Measurements from ENCODE around the gene CRIM1. TPM values are rescaled to one million over a fixed set of nuclear protein-coding genes. Genes with fewer than 3 reads are reported as not detected.

Gene CRIM1
- total RNA-seq, 2 experiments from 2014 or later, result 3.1 to 3.3 TPM

- CTCF ChIA-PET, result interaction anchor here (0.6 kb wide), 1 partner anchor 123 kb away, joined by 5 read pairs; no protein-coding TSS in a partner anchor
- Mint-ChIP-seq H3K36me3 (ENCODE audit: low read depth) (no peaks in the 10 kb centered on the region), H3K4me1 (ENCODE audit: low read depth) (no peaks in the 10 kb centered on the region), H3K9me3 (no peaks in the 10 kb centered on the region), H3K4me3 (no peak overlapping the region), H3K27me3 (ENCODE audit: low read depth) (no peaks in the 10 kb centered on the region), H3K27ac (no peak overlapping the region)
- DNase-seq, result no peak
- intact Hi-C loops (cut with micrococcal nuclease), result no loop called here
Measured at GRCh38 chr2:36423619-36424120, 68.1 kb downstream of the CRIM1 start.

GRCh38 chr2:36425608-36426355 is 70.2 kb downstream of the CRIM1 start:
- Mint-ChIP-seq H3K4me1 (ENCODE audit: low read depth) (no peaks in the 10 kb centered on the region), H3K27ac (no peak overlapping the region), H3K27me3 (ENCODE audit: low read depth) (no peaks in the 10 kb centered on the region), H3K4me3 (no peak overlapping the region), H3K36me3 (ENCODE audit: low read depth) (no peaks in the 10 kb centered on the region), H3K9me3 (no peaks in the 10 kb centered on the region)
- intact Hi-C loops (cut with micrococcal nuclease), result no loop called here
- CTCF ChIA-PET, result no interaction called here
- DNase-seq, result no peak

GRCh38 chr2:36427790-36428243 is 72.2 kb downstream of the CRIM1 start:
- Mint-ChIP-seq H3K4me3 (no peak overlapping the region), H3K27ac (no peak overlapping the region), H3K36me3 (ENCODE audit: low read depth) (no peaks in the 10 kb centered on the region), H3K27me3 (ENCODE audit: low read depth) (peaks cover 1% of the 10 kb centered on the region), H3K4me1 (ENCODE audit: low read depth) (no peaks in the 10 kb centered on the region), H3K9me3 (no peaks in the 10 kb centered on the region)
- no peak for DNase-seq
- intact Hi-C loops (cut with micrococcal nuclease), result no loop called here
- CTCF ChIA-PET, result no interaction called here

- H3K4me3 Mint-ChIP-seq, result no peak overlapping the region
- H3K9me3 Mint-ChIP-seq, result no peaks in the 10 kb centered on the region
- no peaks in the 10 kb centered on the region for H3K36me3 Mint-ChIP-seq (ENCODE audit: low read depth)
- peaks cover 1% of the 10 kb centered on the region for H3K27me3 Mint-ChIP-seq (ENCODE audit: low read depth)
- DNase-seq, result no peak
- CTCF ChIA-PET, result no interaction called here
- H3K4me1 Mint-ChIP-seq (ENCODE audit: low read depth), result no peaks in the 10 kb centered on the region
- H3K27ac Mint-ChIP-seq, result no peak overlapping the region
- intact Hi-C loops (cut with micrococcal nuclease), result no loop called here
Measured at GRCh38 chr2:36430549-36430948, 75.0 kb downstream of the CRIM1 start.

- intact Hi-C loops (cut with micrococcal nuclease), result no loop called here
- peaks cover 1% of the 10 kb centered on the region for H3K27me3 Mint-ChIP-seq (ENCODE audit: low read depth)
- no peaks in the 10 kb centered on the region for H3K9me3 Mint-ChIP-seq
- no peak overlapping the region for H3K27ac Mint-ChIP-seq
- H3K4me1 Mint-ChIP-seq (ENCODE audit: low read depth), result no peaks in the 10 kb centered on the region
- CTCF ChIA-PET, result interaction anchor here (1.3 kb wide), 1 partner anchor 18 kb away, joined by 3 read pairs; no protein-coding TSS in a partner anchor
- no peak for DNase-seq
- no peak overlapping the region for H3K4me3 Mint-ChIP-seq
- no peaks in the 10 kb centered on the region for H3K36me3 Mint-ChIP-seq (ENCODE audit: low read depth)
Measured at GRCh38 chr2:36432479-36432878, 76.9 kb downstream of the CRIM1 start.

GRCh38 chr2:36433311-36434217 is 78.0 kb downstream of the CRIM1 start:
- no peaks in the 10 kb centered on the region for H3K36me3 Mint-ChIP-seq (ENCODE audit: low read depth)
- DNase-seq, result no peak
- CTCF ChIA-PET, result interaction anchor here (1.3 kb wide), 1 partner anchor 17 kb away, joined by 3 read pairs; no protein-coding TSS in a partner anchor
- H3K4me1 Mint-ChIP-seq (ENCODE audit: low read depth), result no peaks in the 10 kb centered on the region
- H3K27ac Mint-ChIP-seq, result no peak overlapping the region
- intact Hi-C loops (cut with micrococcal nuclease), result no loop called here
- peaks cover 1% of the 10 kb centered on the region for H3K27me3 Mint-ChIP-seq (ENCODE audit: low read depth)
- H3K4me3 Mint-ChIP-seq, result no peak overlapping the region
- H3K9me3 Mint-ChIP-seq, result no peaks in the 10 kb centered on the region

GRCh38 chr2:36438449-36438977 is 82.9 kb downstream of the CRIM1 start:
- Mint-ChIP-seq H3K36me3 (ENCODE audit: low read depth) (no peaks in the 10 kb centered on the region), H3K4me1 (ENCODE audit: low read depth) (peaks cover 6% of the 10 kb centered on the region), H3K4me3 (no peak overlapping the region), H3K27ac (no peak overlapping the region), H3K9me3 (no peaks in the 10 kb centered on the region), H3K27me3 (ENCODE audit: low read depth) (peaks cover 5% of the 10 kb centered on the region)
- intact Hi-C loops (cut with micrococcal nuclease), result no loop called here
- CTCF ChIA-PET, result no interaction called here
- no peak for DNase-seq

- H3K27ac Mint-ChIP-seq, result no peak overlapping the region
- intact Hi-C loops (cut with micrococcal nuclease), result no loop called here
- H3K27me3 Mint-ChIP-seq (ENCODE audit: low read depth), result peaks cover 5% of the 10 kb centered on the region
- H3K4me1 Mint-ChIP-seq (ENCODE audit: low read depth), result peaks cover 6% of the 10 kb centered on the region
- CTCF ChIA-PET, result no interaction called here
- DNase-seq, result no peak
- H3K9me3 Mint-ChIP-seq, result no peaks in the 10 kb centered on the region
- no peaks in the 10 kb centered on the region for H3K36me3 Mint-ChIP-seq (ENCODE audit: low read depth)
- no peak overlapping the region for H3K4me3 Mint-ChIP-seq
Measured at GRCh38 chr2:36439084-36439483, 83.5 kb downstream of the CRIM1 start.

GRCh38 chr2:36441065-36441625 is 85.6 kb downstream of the CRIM1 start:
- Mint-ChIP-seq H3K27ac (no peak overlapping the region), H3K4me3 (no peak overlapping the region), H3K36me3 (ENCODE audit: low read depth) (no peaks in the 10 kb centered on the region), H3K27me3 (ENCODE audit: low read depth) (peaks cover 9% of the 10 kb centered on the region), H3K4me1 (ENCODE audit: low read depth) (peaks cover 8% of the 10 kb centered on the region), H3K9me3 (no peaks in the 10 kb centered on the region)
- CTCF ChIA-PET, result no interaction called here
- intact Hi-C loops (cut with micrococcal nuclease), result no loop called here
- no peak for DNase-seq

GRCh38 chr2:36441816-36442215 is 86.2 kb downstream of the CRIM1 start:
- Mint-ChIP-seq H3K36me3 (ENCODE audit: low read depth) (no peaks in the 10 kb centered on the region), H3K27ac (no peak overlapping the region), H3K9me3 (no peaks in the 10 kb centered on the region), H3K27me3 (ENCODE audit: low read depth) (peaks cover 9% of the 10 kb centered on the region), H3K4me1 (ENCODE audit: low read depth) (peaks cover 8% of the 10 kb centered on the region), H3K4me3 (no peak overlapping the region)
- DNase-seq, result no peak
- intact Hi-C loops (cut with micrococcal nuclease), result no loop called here
- CTCF ChIA-PET, result interaction anchor here (0.7 kb wide), 1 partner anchor 358 kb away, joined by 6 read pairs; no protein-coding TSS in a partner anchor

- intact Hi-C loops (cut with micrococcal nuclease), result no loop called here
- Mint-ChIP-seq H3K4me3 (no peak overlapping the region), H3K9me3 (no peaks in the 10 kb centered on the region), H3K36me3 (ENCODE audit: low read depth) (no peaks in the 10 kb centered on the region), H3K27ac (no peak overlapping the region), H3K4me1 (ENCODE audit: low read depth) (peaks cover 8% of the 10 kb centered on the region), H3K27me3 (ENCODE audit: low read depth) (peaks cover 9% of the 10 kb centered on the region)
- CTCF ChIA-PET, result interaction anchor here (0.5 kb wide), 1 partner anchor 92 kb away, joined by 3 read pairs; no protein-coding TSS in a partner anchor
- no peak for DNase-seq
Measured at GRCh38 chr2:36444216-36444936, 88.8 kb downstream of the CRIM1 start.
